ENCODE data around the gene ROCK1. TPM values are rescaled to one million over a fixed set of nuclear protein-coding genes. Genes with fewer than 3 reads are reported as not detected.

ROCK1 gene
- total and polyA plus RNA-seq, 2 of the 8 experiments (the other 6 are each of a cell fraction or from before 2014, with no cell fraction given) = 4.2 to 48.9 TPM

DNA sequence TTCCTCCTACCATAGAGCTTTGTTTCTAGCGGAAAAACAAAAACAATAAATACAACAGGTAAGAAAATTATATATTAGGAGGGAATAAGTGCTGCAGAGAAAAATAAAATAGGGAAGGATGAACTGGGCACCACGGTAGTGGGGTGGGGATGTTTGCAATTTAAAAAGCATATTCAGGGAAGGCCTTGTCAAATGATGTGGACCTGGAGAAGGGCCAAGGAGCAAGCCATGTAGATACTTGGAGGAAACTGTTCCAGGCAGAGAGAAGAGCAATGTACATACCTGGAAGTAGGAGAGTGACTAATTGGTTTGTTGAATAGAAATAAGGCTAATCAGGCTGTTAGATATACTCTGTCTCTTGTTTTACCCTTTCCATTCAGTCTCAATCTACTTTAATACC is 136.5 kb downstream of the ROCK1 start:
- ChIA-PET POLR2A (ENCODE audit: partially characterized antibody) (no interaction called here), CTCF (ENCODE audit: partially characterized antibody) (interaction anchor here (1.6 to 2.8 kb wide), 2 partner anchors 205 to 217 kb away, joined by 3 to 9 read pairs; no protein-coding TSS in a partner anchor)
- Histone ChIP-seq H3K14ac (ENCODE audit: insufficient read length) (no peak overlapping the region), H2BK15ac (ENCODE audit: low read length) (no peak overlapping the region), H3K4me1 (replicated peaks in 1 of 4; ENCODE audit: control insufficient read depth in 3 of 4, insufficient read depth in 4 of 4, low read length in 3 of 4) (no peaks in the 10 kb centered on the region), H3K4me2 (ENCODE audit: insufficient read depth in 1 of 2, low read depth in 2 of 2, low read length in 2 of 2) (no peak overlapping the region), H4K91ac (replicated peaks; ENCODE audit: insufficient read length, low read length) (no peak overlapping the region), H3K9ac (replicated peaks in 1 of 4; ENCODE audit: extremely low read depth in 1 of 4, low read depth in 3 of 4, low read length in 3 of 4) (no peak overlapping the region), H3K4ac (replicated peaks; ENCODE audit: insufficient read length, low read depth, low read length) (no peak overlapping the region), H3K36me3 (ENCODE audit: control insufficient read depth in 2 of 4, insufficient read depth in 4 of 4, low read length in 3 of 4) (peaks cover 0 to 10% (median 3%) of the 10 kb centered on the region in 4 experiments; a peak in 4 of 8 replicates), H3K79me1 (ENCODE audit: low read depth, low read length) (no peaks in the 10 kb centered on the region), H2AFZ (ENCODE audit: low read length) (no peak overlapping the region), H3K9me3 (ENCODE audit: insufficient read depth in 2 of 2, low read depth in 1 of 2, low read length in 1 of 2) (no peaks in the 10 kb centered on the region), H3K18ac (ENCODE audit: extremely low read depth, low read length) (no peak overlapping the region), H3K27ac (ENCODE audit: low read depth, low read length) (no peak overlapping the region), H4K8ac (ENCODE audit: extremely low read depth, insufficient read depth, low read length) (no peak overlapping the region), H3K4me3 (ENCODE audit: extremely low read depth in 1 of 4, insufficient read depth in 2 of 4, low read depth in 3 of 4, low read length in 4 of 4) (no peak overlapping the region), H3K27me3 (replicated peaks in 1 of 4; ENCODE audit: control insufficient read depth in 3 of 4, extremely low read depth in 1 of 4, insufficient read depth in 3 of 4, low read length in 3 of 4) (no peaks in the 10 kb centered on the region), H4K5ac (ENCODE audit: insufficient read length, low read depth, low read length) (no peak overlapping the region), H2BK120ac (replicated peaks; ENCODE audit: low read depth, low read length) (no peak overlapping the region), H2BK5ac (ENCODE audit: low read depth, low read length) (no peak overlapping the region), H2BK12ac (ENCODE audit: low read depth, low read length) (no peak overlapping the region), H3K79me2 (ENCODE audit: control insufficient read depth in 1 of 2, insufficient read depth in 2 of 2, low read length in 2 of 2) (no peaks in the 10 kb centered on the region), H3K23ac (ENCODE audit: insufficient read length) (no peak overlapping the region), H3K23me2 (ENCODE audit: low read depth, low read length) (no peaks in the 10 kb centered on the region; the same call in 1 of the 2 replicates), H3K56ac (replicated peaks; ENCODE audit: insufficient read length, low read depth, low read length) (no peak overlapping the region), H2BK20ac (ENCODE audit: low read length) (no peak overlapping the region), H2AK5ac (ENCODE audit: low read depth, low read length) (no peak overlapping the region), H4K20me1 (replicated peaks in 1 of 2; ENCODE audit: control insufficient read depth in 1 of 2, insufficient read depth in 2 of 2, low read length in 2 of 2) (no peaks in the 10 kb centered on the region)
- FAIRE-seq (no peak), DNase-seq (ENCODE audit: low read depth in 1 of 2, low spot score in 2 of 2) (no peak)
- 85% methylated on average over 2 of the region's 2 CpGs; no CpG with 5 or more reads in 1 of the 2 experiments for WGBS, 2 experiments (ENCODE audit: extremely low coverage in 1 of 2, insufficient coverage in 1 of 2, insufficient read length in 1 of 2, insufficient replicate concordance in 2 of 2, low coverage in 1 of 2, low lambda C conversion rate in 2 of 2, missing lambda C conversion rate in 1 of 2)
- no peak for TF ChIP-seq CREB1 (IDR thresholded peaks at IDR 0.05)
- no peak for TF ChIP-seq JUN (IDR thresholded peaks at IDR 0.05; ENCODE audit: low read depth, low read length)
- TF ChIP-seq CBX8 (IDR thresholded peaks at IDR 0.05; ENCODE audit: borderline replicate concordance, low read depth, low read length) = no peak
- no peak for TF ChIP-seq TCF12 (IDR thresholded peaks at IDR 0.05; ENCODE audit: low read depth, low read length)
- TF ChIP-seq RFX5 (IDR thresholded peaks at IDR 0.05; ENCODE audit: borderline replicate concordance, low read depth, low read length) = no peak
- TF ChIP-seq MAFK (IDR thresholded peaks at IDR 0.05; ENCODE audit: low read depth, low read length) = no peak
- no peak for TF ChIP-seq BCL11A (IDR thresholded peaks at IDR 0.05; ENCODE audit: low read depth in 2 of 2, low read length in 2 of 2)
- no peak for TF ChIP-seq RXRA (IDR thresholded peaks at IDR 0.05; ENCODE audit: insufficient read depth, low read depth, low read length)
- TF ChIP-seq, protein P1, sequence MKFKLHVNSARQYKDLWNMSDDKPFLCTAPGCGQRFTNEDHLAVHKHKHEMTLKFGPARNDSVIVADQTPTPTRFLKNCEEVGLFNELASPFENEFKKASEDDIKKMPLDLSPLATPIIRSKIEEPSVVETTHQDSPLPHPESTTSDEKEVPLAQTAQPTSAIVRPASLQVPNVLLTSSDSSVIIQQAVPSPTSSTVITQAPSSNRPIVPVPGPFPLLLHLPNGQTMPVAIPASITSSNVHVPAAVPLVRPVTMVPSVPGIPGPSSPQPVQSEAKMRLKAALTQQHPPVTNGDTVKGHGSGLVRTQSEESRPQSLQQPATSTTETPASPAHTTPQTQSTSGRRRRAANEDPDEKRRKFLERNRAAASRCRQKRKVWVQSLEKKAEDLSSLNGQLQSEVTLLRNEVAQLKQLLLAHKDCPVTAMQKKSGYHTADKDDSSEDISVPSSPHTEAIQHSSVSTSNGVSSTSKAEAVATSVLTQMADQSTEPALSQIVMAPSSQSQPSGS (IDR thresholded peaks at IDR 0.05; ENCODE audit: low read length) = no peak
- no peak for TF ChIP-seq TBP (IDR thresholded peaks at IDR 0.05; ENCODE audit: low read depth, low read length)
- no peak for TF ChIP-seq RBBP5 (IDR thresholded peaks at IDR 0.05; ENCODE audit: borderline replicate concordance, low read depth, low read length)
- TF ChIP-seq CTBP2 (IDR thresholded peaks at IDR 0.05; ENCODE audit: borderline replicate concordance, insufficient read depth, insufficient read length, low read length) = no peak
- no peak for TF ChIP-seq BRCA1 (IDR thresholded peaks at IDR 0.05; ENCODE audit: low read depth, low read length)
- TF ChIP-seq SIRT6 (IDR thresholded peaks at IDR 0.05; ENCODE audit: low read length) = no peak

Measured in H1 (cell line).